Right forelimb (tissue), 1 donor: ENCODE results near the gene WWOX.

Source experiments
- DNase-seq: peaks from one replicate; pipeline ENCODE4 v3.0.0-alpha.2; 2018

The WWOX gene

DNA sequence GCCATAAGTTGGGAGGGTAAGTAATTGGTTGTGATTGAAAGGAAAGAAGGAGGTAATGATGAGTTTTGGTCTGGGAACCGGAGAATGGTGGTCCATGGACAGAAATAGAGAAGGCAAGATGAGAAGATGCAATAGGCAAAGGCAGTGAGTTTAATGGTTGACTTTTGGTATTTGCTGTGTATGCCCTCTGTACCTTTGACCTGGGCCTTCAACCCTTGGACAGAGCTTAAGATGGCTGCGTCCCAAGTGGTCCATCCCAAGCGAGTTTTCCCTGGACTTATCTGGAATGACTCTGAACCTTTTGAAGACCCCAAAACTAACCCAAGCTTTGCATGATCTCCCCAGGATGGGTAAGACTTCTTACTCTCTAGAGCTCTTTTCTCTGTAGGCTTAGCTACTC is 836.6 kb downstream of the WWOX start:
- no peak for DNase-seq

DNA sequence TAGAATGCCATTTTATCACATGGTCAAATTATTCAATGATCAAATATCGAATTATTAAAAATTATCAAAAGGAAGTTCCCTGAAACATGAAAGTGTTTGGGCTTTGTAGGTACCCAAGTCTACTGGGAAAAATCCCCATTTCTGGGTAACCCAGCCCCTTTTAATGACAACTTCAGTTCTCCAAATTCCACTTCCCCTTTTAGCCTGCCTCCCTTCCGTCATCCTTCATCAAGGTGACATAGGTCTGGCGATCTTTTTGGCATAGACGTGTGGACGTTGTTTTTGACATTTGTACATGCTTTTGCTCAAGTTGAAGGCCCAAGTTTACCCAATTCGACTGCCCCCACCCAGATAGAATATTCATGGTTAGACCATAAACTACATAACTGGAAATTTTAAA is 840.1 kb downstream of the WWOX start:
- no peak for DNase-seq

DNA sequence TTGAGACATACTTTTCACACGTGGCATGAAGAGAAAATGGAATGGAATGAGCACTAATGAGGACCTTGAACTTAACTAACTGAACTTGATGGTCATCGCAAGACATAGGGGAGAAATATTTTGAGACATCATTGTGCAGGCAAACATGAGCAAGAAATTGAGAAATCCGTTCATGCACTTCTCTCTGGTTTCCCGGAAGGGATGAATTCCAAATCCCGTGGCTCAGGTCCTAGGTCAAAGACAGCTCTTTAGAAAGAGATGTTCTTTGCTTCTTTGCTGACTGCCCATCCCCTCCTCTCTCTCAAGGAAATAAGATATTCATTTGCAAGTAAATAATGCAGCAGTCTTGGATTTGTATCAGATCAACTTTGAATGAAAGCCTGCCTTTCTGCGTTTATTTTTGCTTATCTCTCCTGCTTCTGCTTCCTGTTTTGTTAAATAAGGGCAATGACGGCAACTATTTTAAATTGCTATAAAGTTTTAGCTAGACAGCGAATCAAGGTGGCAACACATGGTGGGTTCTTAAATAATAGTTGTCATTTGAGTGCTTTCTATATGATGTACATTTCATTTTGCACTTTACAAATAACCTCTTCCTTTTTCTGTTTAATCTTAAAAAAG is 843.3 kb downstream of the WWOX start:
- DNase-seq = no peak

- DNase-seq = no peak
These were observed 845.9 kb downstream of the WWOX start for GRCh38 chr16:78945336-78945735.

DNA sequence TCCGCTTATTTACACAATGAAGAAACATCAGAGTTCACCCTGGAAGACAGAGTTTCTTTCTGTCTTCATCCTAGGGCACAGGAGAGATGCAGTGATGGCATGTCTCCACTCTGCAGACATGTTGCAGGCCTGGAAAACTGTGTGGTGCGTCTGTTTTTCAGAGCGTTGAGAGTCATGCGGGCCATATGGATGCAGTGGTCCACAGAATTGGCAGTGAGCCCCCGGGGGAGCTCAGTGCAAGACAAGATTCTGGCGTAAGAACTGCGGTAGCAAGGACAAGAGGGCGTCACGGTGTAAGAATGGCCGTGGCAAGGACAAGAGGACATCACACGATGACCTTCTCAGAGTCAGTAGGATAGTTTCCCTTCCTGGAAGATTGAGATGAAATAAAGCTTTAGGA is 847.1 kb downstream of the WWOX start:
- no peak for DNase-seq

DNA sequence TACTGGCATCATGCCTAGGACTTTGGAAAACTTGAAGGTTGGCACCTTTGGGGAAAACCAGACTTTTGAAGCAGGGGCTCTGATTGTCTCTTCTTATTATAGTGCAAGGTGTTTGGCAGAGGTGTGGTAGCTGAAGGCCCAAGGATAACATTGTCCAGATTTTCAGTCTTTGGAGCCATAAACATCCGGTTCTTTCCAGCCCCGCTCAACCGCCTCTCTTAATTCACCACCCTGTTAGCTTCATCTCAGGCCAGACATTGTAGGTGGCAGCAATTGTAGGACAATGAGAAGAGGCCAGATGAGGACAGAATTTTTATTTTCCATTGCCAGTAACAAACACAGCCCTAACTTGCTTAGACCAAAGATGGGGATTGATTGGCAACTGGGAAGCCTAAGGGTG is 851.3 kb downstream of the WWOX start:
- no peak for DNase-seq

GRCh38 chr16:78952630-78953029 is 853.2 kb downstream of the WWOX start:
- no peak for DNase-seq

DNA sequence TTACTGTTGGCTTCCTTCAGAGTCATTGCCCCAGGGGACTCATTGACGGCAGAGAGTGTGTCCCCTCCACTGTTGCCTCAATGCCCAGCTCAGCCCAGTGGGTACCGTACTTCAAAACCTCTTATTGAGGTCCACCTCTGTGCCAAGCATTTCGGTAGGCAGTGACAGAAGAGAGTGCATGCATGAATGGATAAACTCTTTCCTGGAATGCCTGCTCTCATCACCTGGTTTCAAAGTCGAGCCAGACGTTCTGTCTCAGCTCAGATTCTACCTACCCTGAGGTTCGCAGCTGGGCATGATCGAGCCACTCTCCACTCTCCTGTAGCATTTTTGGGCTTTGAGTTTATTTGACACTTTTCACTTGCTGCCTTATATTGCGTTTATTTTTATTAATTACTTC is 854.1 kb downstream of the WWOX start:
- no peak for DNase-seq

- DNase-seq = no peak
These were observed 855.8 kb downstream of the WWOX start for GRCh38 chr16:78955206-78955605.

DNA sequence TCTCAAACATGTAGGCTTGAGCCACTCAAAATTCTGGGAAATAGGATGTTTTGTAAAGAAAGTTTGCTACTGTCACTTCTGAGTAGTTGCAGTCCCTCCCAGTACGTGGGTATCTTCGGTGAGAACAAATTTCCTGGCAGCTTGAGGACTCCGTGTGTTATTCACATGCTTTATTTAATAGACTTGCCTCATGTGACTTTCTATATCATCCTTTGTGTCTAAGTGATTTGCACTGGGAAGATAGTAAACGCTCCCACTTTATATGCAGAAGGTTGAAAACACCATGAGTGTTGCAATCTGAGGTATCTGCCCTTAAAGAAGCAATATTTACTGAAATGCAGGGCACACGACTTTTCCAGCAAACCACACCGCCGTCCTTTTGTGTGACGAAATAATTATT is 857.4 kb downstream of the WWOX start:
- no peak for DNase-seq

GRCh38 chr16:78957317-78958100 is 858.1 kb downstream of the WWOX start:
- DNase-seq = no peak

DNA sequence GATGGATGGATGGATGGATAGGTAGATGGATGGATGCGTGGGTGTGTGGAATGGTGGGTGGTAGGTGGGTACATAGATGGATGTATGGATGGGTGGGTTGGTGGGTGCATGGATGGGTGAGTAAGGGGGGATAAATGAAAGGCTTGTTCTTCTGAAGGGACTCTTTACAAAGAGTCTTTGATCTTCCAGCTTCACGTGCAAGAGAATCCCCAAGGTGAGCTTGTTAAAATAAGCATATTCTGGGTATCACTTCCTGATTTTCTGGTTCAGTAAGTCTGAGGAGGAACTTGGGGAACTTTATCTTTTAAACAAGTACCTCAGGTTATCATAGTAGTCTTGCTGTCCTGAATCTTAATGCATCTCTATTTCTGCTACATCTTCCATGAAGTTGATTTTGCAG is 862.0 kb downstream of the WWOX start:
- DNase-seq = no peak

DNA sequence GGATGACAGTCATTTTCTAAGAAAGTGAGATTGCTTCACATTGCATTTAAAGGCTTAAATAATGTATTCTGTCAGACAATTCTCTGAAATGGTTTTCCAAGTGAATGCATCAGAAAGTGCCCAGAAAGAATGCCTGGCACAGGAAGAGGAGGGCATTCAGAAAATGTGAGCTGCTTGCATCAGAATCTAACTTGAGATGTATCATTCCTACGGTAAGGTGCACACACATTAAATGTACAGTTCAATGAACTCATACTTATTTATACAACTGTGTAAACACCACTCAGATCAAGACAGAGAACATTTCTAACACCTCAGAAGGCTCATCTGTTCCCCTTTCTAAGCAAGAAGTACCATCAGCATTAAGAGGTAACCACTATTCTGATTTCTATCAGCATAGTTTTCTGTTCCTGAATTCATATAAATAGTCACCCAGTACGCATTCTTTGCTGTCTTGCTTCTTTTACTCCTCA is 863.0 kb downstream of the WWOX start:
- DNase-seq = no peak

DNA sequence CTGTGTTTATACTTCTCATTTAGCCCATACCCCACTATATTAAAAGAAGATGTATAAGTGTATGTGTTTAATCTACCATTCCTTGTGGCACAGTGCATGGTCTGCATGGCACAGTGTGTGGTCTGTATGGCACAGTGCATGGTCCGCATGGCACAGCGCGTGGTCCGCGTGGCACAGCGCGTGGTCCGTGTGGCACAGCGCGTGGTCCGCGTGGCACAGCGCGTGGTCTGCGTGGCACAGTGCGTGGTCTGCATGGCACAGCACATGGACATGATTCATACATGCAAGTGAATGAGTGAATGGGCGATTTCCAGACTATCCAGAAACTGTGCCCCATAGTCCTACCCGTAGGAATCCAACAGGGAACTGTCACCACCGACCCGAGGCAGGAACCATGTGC is 868.5 kb downstream of the WWOX start:
- DNase-seq = no peak

DNA sequence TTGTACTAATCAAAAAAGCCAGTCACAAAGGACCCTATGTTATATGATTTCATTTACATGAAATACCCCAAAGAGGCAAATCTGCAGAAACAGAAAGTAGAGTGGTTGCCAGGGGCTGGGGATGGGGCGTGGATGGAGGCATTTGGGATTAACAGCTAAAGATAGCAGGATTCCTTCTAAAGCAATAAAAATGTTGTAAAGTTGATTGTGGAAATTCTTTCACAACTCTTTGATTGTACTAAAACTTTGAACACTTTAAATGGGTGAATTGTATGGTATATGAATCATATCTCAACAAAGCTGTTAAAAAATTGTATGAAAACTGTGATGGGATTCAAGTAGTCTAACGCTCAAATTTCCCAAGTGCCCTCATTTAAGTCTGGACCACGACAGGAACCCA is 870.3 kb downstream of the WWOX start:
- DNase-seq = no peak

GRCh38 chr16:78970650-78971049 is 871.2 kb downstream of the WWOX start:
- no peak for DNase-seq

DNA sequence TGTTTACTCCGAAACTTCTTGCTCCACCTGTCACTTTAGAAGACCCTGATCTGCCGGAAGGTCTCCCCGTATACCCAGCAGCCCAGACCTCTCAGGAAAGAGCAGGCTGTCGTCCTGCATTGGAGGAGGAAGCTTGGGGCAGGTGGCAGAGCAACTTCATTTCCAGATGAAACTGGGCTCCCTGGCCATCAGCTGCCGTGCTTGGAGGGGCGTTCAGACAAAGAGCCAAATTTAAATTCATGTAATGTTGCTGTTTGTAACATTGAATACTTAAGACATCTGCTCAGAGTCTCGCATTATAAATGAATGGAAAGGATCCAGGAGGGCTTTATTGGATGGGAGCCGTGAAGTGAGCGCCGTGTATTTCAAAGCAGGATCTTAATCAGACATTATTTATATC is 872.6 kb downstream of the WWOX start:
- no peak for DNase-seq

DNA sequence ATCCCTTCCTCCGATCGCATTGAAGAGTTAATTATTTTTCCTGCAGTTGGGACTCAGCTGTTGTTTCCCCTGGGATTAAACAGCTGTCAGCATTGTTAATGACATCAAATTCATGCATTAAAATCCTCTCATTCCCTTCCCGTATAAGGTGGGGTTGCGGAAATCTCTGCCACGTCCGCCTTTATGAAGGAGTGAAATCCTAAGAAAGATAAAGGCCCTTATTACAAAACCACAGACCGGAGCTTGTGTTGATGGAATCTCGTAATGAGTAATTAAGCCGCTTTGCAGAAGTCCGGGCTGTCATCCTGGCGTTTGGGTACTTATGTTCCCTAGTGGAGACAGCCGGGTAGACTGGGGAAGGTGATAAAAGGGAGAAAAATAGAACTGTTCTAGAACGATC is 873.5 kb downstream of the WWOX start:
- no peak for DNase-seq

DNA sequence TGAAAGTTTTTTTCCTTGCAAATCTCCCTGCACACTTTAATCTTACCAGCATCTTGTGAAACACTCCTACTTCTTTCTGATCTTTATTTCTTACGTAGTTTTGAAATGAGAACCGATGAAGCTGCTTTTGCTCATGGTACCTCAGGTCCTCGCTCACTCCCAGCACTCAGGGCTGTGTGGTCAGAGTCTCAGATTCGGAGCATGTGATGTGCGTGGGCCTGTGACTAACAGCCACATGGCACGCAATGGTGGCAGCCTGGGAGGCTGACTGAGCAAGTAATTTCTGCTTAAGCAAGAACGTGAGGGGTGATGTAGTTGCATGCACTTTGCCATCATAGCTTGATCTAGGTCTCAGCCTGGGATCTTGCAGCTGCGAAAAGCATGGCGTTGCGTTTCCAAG is 876.8 kb downstream of the WWOX start:
- DNase-seq = no peak

DNA sequence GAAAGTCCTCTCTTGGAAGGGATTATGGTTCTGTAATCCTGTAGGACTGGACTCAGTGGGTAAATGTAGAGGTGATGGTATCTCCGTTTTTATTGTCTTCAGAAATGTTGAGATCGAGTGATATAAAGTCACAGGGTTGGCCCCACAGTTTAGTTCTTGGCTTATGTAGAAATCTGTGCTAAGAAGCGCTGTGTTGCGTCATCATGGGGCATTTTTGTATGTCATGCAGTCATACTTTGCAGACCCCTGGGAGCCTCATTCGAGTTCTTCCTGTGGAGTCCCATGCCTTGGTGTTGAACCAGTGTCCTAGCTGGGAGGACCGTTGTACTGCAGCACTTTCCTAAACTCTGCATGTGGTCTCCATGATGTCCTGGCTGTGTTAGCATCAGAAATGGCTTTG is 881.4 kb downstream of the WWOX start:
- no peak for DNase-seq

DNA sequence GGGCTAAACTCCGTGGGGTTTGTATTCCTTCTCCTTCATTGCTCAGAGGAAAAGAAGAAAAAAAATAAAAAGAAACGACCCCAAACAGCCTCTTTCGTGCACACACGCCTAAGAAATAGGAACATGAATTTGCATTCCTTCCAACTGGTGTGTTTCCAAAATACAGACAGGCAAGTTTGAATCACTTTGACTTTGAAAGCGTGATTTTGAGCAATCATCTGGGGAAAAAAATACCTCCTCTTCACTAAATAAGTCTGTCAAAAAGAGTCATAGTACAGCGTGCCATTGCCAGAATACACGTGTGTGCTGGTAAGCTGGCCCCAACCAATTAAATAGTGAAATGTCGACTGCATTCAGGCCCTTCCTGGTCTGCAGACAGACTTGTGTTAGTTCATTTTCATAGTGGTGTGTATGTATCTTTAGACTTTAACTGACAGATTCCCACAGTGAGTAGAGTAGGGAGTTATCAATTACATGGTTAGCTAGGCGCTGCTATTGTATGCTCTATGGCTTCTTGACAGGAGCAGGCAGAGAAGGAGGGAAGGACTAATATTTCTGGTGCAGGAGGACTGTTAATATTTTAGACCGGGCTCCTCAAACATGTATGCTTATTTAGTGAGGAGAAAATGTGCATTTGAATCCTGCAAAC is 882.8 kb downstream of the WWOX start:
- no peak for DNase-seq

- no peak for DNase-seq
These were observed 884.9 kb downstream of the WWOX start for GRCh38 chr16:78984324-78984723.

GRCh38 chr16:78984887-78985464 is 885.5 kb downstream of the WWOX start:
- DNase-seq = peak; percentile 58
